Cortex of kidney (tissue), 1 donor: ENCODE results near the gene BRINP2.

ENCODE experiments used
- DNase-seq: peaks from one replicate; lab custom pipeline; 2025; lab: John Stamatoyannopoulos, UW

The BRINP2 gene, protein sequence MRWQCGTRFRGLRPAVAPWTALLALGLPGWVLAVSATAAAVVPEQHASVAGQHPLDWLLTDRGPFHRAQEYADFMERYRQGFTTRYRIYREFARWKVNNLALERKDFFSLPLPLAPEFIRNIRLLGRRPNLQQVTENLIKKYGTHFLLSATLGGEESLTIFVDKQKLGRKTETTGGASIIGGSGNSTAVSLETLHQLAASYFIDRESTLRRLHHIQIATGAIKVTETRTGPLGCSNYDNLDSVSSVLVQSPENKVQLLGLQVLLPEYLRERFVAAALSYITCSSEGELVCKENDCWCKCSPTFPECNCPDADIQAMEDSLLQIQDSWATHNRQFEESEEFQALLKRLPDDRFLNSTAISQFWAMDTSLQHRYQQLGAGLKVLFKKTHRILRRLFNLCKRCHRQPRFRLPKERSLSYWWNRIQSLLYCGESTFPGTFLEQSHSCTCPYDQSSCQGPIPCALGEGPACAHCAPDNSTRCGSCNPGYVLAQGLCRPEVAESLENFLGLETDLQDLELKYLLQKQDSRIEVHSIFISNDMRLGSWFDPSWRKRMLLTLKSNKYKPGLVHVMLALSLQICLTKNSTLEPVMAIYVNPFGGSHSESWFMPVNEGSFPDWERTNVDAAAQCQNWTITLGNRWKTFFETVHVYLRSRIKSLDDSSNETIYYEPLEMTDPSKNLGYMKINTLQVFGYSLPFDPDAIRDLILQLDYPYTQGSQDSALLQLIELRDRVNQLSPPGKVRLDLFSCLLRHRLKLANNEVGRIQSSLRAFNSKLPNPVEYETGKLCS

DNA sequence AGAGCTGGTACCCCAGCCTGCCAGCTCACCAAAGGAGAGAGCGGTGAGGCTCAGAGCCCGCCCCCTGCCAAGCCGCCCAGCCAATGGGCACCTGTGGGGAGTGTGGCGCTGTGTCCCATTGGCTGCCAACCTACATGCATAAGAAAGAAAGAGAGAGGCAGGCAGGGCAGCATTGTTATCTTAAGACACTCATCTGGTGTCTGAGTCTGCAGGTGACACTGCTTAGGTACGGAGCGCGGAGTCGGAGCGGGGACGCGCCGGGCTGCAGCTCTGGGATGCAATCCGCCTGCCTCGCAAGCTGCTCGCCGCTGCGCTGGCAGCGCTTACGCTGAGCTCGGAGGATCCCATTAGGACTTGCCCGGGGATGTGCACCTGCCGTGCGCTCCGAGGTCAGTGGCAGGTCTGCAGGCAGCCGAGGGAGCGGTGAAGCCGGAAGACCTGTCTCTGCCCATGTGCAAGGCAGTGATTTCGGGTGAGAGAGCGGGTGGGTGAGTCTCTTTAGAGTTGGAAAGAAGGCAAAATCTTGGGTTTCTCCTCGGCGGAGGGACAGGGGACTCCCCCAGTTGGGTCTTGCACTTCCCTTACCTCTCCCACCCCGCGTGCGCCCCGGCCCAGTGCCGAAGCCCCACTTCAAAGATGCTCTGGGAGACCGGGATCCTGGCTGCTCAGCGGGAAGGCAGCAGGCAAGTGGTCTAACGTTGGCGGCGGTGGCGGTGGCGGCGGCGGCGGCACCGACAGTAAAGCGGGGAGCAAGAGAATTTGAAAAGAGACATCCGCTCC is at the start of gene BRINP2:
TSS of gene BRINP2 (plus strand) at position 203 of the 780 bp plus-strand sequence. CDS start 58,919 bp downstream, outside the sequence.
- DNase-seq = no peak

DNA sequence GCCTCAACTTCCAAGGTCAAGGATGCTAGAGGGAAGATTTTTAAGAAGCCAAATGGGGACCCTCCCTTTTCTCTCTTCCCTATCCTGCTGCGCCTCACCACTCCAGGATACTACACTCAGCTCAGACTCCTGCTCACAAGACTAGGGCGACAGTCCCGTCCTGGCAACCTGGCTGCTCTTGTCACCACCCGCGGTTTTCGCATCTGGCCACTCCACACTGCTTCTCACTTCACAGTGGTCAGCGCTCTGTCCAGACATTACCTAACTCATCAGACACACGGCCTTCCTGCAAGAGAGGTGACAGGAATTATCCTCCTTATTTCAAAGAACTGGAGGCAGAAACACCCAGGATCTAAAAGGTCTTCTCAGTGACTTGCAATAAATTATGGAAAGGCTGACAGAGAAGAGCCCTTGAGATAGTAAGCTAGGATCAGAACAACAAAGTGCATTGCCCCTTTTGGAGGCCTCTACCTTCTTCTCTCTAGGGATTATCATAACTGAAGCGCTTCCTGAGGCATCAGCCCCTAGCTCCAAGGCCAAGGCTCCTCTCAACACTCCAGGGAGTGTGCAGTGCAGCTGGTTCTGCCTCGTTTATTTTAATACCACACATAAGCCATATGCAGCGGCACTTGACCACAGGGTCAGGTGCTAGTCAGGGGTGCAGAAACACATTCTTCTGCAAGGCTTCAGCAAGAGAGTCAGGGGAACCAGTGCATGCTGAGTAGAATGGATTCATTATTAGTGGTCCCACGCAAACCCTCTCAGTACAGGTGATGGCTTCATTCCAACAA is 48.1 kb upstream of the BRINP2 start:
- DNase-seq = no peak

DNA sequence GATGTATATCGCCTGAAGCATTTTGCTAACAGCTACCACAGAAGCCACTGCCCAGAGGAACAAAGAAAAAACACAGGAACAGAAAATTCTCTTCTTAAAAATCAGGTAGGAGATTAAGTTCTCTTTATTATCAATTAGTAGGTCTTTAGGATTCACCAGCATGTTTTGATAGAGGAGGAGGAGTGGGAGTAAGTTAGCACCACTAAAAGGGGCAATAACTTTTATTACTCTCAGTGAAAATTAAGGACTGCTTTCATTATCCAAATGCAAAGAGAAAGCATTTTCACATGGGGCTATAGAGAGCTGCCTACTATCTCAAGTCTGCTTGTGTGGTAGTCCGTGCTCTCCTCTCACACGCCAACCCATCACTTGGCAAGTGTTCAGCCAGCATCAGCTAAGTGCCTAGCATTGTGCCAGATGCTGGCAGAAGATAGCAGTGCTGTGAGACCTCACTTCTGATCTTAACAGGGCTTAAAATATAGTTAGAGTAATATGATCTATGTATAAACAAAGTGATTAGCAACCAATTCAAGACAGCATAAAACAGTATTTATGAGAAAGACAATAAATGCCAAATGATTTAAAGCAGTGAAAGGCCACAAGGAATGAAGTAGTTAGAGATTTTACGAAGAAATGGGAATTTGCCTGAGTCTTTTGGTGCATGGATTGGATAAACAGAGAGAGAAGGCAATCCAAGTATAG is 46.0 kb upstream of the BRINP2 start:
- no peak for DNase-seq

- no peak for DNase-seq
These were observed 44.5 kb upstream of the BRINP2 start for GRCh38 chr1:177126267-177126666.

- DNase-seq = no peak
These were observed 42.0 kb upstream of the BRINP2 start for GRCh38 chr1:177128665-177129281.

- DNase-seq = no peak
These were observed 40.3 kb upstream of the BRINP2 start for GRCh38 chr1:177130451-177130945.

GRCh38 chr1:177131723-177132122 is 39.0 kb upstream of the BRINP2 start:
- no peak for DNase-seq

- no peak for DNase-seq
These were observed 38.6 kb upstream of the BRINP2 start for GRCh38 chr1:177132141-177132540.

- DNase-seq = no peak
These were observed 36.7 kb upstream of the BRINP2 start for GRCh38 chr1:177133977-177134538.

DNA sequence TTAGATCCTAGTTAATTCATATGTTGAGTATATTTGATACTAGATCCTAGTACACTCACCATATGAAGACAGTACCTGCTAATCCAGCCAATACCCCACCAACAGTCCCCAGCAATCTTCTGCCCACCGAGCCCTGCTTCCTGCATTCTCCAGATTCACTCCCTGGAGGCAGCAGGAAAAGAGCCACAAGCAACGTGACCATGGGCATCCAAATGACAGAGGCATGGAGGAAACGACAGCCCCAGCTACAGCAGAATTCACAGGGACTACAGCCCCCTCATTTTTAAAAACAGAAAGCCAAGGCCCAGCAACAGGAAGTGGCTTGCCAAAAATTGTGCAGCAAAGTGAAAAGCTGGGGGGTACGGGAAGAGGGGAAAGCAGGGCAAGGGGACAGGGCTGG is 35.5 kb upstream of the BRINP2 start:
- DNase-seq = no peak

- DNase-seq = no peak
These were observed 32.9 kb upstream of the BRINP2 start for GRCh38 chr1:177137814-177138213.

DNA sequence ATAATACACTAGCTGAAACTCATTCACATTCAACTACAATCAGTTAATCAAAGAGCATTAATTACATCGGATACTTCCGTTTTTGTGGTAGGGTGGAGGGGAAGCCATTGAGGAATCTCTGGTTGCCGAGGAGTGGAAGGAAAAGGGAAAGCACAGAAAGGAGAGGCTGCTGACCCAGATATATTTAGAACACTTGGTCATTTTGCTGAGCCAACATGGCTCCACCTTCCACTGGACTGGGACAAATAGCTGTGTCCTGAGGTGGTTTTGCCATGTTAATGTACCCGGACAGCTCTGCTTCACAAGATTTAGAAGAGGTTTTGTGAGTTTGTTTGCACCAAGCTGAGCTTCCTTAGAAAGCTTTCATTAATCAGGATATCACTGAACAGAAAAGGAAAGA is 32.4 kb upstream of the BRINP2 start:
- no peak for DNase-seq

- no peak for DNase-seq
These were observed 28.7 kb upstream of the BRINP2 start for GRCh38 chr1:177142010-177142409.

GRCh38 chr1:177142791-177143271 is 27.9 kb upstream of the BRINP2 start:
- no peak for DNase-seq

DNA sequence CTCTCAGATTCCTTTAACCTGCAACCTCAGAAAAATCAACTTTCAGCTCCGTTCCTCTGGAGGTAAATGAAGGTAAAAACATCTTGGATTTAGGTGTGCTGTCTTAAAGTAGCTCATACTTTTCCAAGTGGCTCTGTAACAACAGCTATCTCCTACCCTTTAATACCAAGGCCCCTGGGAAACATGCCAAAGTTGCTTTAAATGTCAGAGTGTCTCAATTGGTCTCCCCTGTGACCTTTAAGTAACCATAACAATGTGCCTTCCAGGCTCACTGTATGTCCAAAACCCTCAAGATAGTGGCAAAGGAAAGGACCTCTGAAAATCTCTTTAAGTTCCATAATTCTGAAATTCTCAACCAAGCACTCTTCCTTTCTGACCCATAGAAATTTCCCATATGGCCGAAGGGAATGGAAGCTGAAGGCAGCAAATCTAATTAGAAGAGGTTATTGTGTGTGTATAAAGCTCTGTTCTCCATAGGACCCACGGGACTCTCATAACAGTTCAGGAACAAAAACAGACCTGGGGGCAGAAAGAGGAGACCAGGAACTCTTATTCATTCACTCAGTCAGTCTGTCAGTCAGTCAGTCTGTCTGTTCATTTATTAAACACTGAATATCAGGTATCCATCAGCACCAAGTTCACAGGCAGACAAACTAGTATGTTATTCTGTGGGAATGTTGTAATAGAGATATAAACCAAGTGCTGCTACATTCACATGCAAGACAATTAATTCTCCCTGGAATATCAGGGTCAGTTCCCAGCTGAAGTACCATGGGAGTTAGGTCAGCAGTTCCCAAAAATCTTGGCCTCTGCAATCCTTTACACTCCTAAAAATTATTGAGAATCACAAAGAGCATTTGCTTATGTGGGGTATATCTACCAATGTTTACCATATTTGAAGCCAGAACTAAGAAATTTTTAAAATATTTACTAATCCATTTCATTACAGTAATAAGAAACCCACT is 25.4 kb upstream of the BRINP2 start:
- no peak for DNase-seq

DNA sequence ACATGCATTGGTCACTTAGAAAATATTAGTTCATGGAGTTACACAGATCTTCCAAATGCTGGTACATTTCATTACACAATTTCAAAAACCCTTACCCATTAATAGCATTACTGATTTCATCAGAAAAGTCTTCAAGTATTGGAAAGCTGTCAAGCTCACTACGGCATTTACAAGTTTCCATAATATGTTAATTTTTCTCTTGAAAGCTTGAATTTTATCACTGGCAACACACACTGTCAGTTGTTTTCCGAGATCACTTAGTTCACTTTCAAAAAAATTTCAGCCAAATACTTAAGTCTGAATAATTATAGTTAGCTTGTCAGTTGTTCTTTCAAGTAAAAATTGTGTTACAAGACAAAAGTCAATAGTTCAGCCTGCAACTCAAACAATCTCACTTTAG is 24.3 kb upstream of the BRINP2 start:
- DNase-seq = no peak

- DNase-seq = no peak
These were observed 8.5 kb upstream of the BRINP2 start for GRCh38 chr1:177162243-177162642.

DNA sequence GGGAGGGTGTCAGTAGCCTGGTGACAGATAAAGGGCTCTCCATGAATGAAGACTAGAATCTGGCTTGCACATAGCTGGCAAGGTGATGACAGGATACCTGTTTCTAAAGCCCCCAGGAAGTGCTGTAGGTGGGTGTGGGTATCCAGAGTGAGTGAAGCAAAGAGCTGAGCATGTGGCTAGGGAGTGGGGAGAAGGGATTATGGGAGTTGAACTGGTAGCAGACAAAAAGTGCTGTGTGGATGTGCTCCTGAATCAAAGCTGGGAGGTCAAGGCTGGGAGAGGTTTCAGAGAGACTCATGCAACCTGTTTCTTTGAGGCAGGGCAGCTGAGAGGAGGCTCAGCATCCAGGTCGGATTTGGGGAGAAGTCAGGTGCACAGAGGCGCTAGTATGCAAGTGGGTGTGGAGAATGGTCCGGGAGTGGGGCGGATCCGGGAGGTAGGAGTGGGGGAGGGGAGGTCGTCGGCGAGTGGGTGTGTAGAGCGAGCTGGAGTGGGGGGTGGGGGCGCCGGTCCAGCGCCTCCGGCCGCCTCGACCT is 6.8 kb upstream of the BRINP2 start:
- DNase-seq = no peak
